IPS DF 6.9 (cell line): ENCODE results near the gene VPS4A.

Experiments used
- DNase-seq: peaks from one replicate; pipeline ENCODE4 v3.0.0-alpha.2; 2013; ENCODE audit warnings: low read depth, low spot score
- H3K27ac ChIP-seq: one replicate; pipeline ENCODE4 v1.5.1; 2013; ENCODE audit warnings: low read length, control low read depth
- H3K27me3 ChIP-seq: 2 replicates; pipeline ENCODE4 v1.6.1; 2013; ENCODE audit warnings: mild to moderate bottlenecking, low read length; ENCODE audit not compliant: control insufficient read depth, insufficient read depth
- H3K36me3 ChIP-seq: 2 replicates; pipeline ENCODE4 v1.6.1; 2013; ENCODE audit warnings: low read length; ENCODE audit not compliant: control insufficient read depth, insufficient read depth
- H3K4me1 ChIP-seq: 2 replicates; pipeline ENCODE4 v1.6.1; 2013; ENCODE audit warnings: low read length; ENCODE audit not compliant: control insufficient read depth, insufficient read depth
- H3K4me3 ChIP-seq: 2 replicates; pipeline ENCODE4 v1.5.1; 2013; ENCODE audit warnings: mild to moderate bottlenecking, low read length
- H3K9me3 ChIP-seq: 2 replicates; pipeline ENCODE4 v1.6.1; 2013; ENCODE audit warnings: low read length, inconsistent platforms; ENCODE audit not compliant: control insufficient read depth, insufficient read depth
- WGBS: extraction: QIAGEN DNeasy Blood & Tissue Kit; methylation state at CpG from one replicate; pipeline ENCODE4 v1.1.7; 2013; ENCODE audit warnings: mixed read lengths, missing lambda C conversion rate; ENCODE audit not compliant: insufficient read length, insufficient coverage; 5-methylcytosine and 5-hydroxymethylcytosine counted together

VPS4A gene

DNA sequence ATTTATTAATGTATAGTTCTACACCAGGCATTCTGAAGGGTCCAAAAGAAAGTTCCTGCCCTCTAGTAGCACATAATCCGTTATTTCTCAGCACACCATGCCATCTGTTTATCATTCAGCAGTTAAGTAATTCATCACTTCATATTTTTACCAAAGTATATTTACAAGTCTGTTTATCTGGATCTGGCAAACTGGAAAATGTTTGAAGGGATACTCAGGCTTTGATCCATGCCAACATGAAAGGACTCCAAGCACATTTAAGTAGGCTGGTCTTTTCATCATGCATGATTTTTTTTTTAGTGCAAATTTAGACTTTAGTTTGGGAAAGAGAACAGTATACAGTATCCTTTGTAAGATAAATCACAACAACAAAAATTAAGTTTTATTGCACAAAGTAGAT, 4.1 kb upstream of the VPS4A start:
- WGBS = no CpG with 5 or more reads among the region's 1 CpG
- H3K9me3 ChIP-seq = no peaks in the 10 kb centered on the region
- no peak overlapping the region for H3K4me3 ChIP-seq
- H3K4me1 ChIP-seq = peaks cover 2% of the 10 kb centered on the region
- no peak for DNase-seq
- H3K36me3 ChIP-seq = no peaks in the 10 kb centered on the region
- H3K27me3 ChIP-seq = no peaks in the 10 kb centered on the region
- no peak overlapping the region for H3K27ac ChIP-seq

DNA sequence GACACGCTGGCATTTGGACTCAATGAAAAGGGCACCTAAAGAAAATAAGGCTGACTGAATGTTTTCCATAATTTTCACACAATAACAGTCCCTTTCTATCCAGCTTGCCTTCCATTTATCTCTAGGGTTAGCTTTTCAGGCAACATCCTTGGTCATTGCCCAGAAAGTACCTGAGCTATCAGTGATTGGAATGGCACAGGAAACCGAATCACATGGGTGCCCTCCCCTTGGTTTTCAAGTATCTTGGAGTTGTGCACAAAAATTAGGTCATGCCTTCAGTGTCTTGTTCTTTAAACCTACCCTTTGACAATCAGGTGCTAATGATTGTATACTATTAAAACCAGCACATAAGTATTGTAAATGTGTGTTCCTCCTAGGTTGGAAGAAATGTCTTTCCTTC, 3.3 kb upstream of the VPS4A start:
- WGBS = no CpG with 5 or more reads among the region's 2 CpGs
- no peaks in the 10 kb centered on the region for H3K9me3 ChIP-seq
- no peak for DNase-seq
- no peaks in the 10 kb centered on the region for H3K27me3 ChIP-seq
- no peak overlapping the region for H3K27ac ChIP-seq
- H3K4me3 ChIP-seq = no peak overlapping the region
- H3K36me3 ChIP-seq = no peaks in the 10 kb centered on the region
- H3K4me1 ChIP-seq = peaks cover 2% of the 10 kb centered on the region

DNA sequence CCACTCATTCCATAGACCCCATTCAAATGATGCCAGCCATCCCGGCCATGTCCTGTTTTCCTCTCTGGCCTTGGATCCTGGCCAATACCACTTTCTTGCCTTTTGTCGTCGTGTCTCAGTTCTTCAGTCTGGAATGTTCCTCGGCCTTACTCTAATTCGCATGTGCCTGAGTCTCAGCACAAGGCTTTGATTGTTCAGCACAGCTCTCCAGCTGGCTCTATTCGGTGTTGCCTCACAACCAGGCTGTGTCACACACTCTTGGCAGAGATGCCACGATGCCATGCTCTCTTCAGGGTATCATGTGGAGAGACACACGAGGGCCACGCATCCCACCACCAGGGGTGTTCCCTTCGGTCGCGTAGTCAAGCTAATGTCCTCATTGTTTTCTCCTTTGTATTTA, 1.8 kb upstream of the VPS4A start:
- H3K9me3 ChIP-seq = no peaks in the 10 kb centered on the region
- no peaks in the 10 kb centered on the region for H3K36me3 ChIP-seq
- H3K4me3 ChIP-seq = no peak overlapping the region
- peaks cover 2% of the 10 kb centered on the region for H3K4me1 ChIP-seq
- no CpG with 5 or more reads among the region's 12 CpGs for WGBS
- no peak for DNase-seq
- H3K27me3 ChIP-seq = no peaks in the 10 kb centered on the region
- H3K27ac ChIP-seq = no peak overlapping the region

DNA sequence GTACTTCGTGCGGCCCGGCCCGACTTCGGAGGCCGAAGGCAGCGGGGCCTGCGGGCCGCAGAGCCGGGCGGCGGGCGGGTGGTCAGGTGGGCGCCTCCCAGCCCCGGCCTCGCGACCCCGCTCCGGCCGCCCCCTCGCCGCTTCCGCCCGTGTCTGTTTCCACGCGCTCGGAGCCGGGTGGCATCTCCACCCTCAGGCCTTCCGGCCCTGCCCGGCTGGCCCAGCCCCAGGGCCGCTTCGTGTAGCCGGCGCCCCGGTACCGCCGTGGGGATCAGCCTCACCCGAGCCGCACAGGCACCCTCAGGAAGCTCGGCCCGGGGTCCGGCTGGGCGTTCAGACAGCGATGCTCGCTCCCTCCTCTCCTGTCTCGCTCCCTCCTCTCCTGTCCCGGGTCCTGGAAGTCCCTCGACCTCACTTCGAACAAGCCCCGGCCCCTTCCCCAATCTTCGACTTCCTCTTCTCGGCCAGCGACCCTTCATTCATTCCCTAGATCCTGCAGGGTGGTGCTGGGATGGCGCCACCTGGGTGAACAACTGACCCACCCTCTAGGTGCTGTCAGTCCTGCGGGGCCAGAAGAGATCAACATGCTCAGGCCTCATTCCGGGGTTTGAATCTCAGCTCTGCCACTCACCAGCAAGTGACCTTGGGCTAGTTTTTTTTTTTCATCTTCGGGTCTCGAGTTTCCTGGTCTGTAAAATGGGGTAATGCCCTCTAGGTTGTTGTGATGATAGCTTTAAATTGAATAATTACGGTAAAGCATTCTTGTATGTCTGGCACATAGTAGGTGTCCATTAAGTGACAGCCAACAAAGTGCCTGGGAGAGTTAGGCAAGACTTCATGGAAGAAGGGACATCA, 610 bp downstream of the VPS4A start:
- Histone ChIP-seq H3K9me3 (no peaks in the 10 kb centered on the region), H3K4me1 (peaks cover 2% of the 10 kb centered on the region), H3K27me3 (no peaks in the 10 kb centered on the region), H3K4me3 (peak overlapping the region; percentile 95), H3K27ac (no peak overlapping the region), H3K36me3 (peaks cover 9% of the 10 kb centered on the region)
- no peak for DNase-seq
- no CpG with 5 or more reads among the region's 59 CpGs for WGBS

DNA sequence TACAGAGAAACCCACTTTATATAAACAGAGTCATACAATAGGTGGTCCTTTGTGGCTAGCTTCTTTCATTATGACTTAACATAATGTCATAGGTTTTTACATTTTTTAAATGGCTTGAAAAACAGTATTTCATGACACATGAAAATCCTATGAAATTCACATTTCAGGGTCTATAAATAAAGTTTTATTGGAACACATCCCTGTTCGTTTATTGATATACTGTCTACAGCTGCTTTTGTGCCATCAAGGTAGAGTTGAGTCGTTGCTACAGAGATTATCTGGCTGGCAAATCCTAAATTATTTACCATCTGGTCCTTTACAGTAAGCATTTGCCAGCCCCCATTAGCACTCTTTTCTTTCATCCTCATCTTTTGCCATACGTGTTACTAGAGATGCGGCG, 2.3 kb downstream of the VPS4A start:
- no CpG with 5 or more reads among the region's 5 CpGs for WGBS
- Histone ChIP-seq H3K4me1 (peaks cover 2% of the 10 kb centered on the region), H3K4me3 (no peak overlapping the region), H3K36me3 (peaks cover 12% of the 10 kb centered on the region), H3K27ac (no peak overlapping the region), H3K27me3 (no peaks in the 10 kb centered on the region), H3K9me3 (no peaks in the 10 kb centered on the region)
- DNase-seq = no peak

DNA sequence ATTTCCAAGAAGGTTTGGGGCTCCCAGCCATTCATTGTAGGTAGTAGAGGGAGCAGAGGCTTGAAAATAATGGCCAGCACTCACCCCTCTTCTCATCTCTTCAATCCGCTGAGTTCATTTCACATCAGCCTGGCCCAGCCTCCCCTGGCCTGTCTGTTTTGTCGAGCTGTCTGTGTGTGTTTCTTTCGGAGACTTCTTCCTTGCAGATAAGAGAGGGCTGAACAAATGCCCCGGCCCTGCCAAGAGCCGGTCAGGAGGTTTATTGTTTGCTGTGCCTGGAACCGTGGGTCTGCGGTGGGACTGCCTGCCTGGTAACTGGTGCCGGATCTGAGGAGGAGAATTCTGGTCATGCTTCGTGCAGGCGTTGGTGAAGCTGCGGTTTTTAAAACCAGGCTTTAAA, 3.4 kb downstream of the VPS4A start:
- no peak for DNase-seq
- Histone ChIP-seq H3K27ac (no peak overlapping the region), H3K4me3 (no peak overlapping the region), H3K36me3 (peaks cover 21% of the 10 kb centered on the region), H3K27me3 (no peaks in the 10 kb centered on the region), H3K4me1 (peaks cover 2% of the 10 kb centered on the region), H3K9me3 (no peaks in the 10 kb centered on the region)
- WGBS = no CpG with 5 or more reads among the region's 11 CpGs

DNA sequence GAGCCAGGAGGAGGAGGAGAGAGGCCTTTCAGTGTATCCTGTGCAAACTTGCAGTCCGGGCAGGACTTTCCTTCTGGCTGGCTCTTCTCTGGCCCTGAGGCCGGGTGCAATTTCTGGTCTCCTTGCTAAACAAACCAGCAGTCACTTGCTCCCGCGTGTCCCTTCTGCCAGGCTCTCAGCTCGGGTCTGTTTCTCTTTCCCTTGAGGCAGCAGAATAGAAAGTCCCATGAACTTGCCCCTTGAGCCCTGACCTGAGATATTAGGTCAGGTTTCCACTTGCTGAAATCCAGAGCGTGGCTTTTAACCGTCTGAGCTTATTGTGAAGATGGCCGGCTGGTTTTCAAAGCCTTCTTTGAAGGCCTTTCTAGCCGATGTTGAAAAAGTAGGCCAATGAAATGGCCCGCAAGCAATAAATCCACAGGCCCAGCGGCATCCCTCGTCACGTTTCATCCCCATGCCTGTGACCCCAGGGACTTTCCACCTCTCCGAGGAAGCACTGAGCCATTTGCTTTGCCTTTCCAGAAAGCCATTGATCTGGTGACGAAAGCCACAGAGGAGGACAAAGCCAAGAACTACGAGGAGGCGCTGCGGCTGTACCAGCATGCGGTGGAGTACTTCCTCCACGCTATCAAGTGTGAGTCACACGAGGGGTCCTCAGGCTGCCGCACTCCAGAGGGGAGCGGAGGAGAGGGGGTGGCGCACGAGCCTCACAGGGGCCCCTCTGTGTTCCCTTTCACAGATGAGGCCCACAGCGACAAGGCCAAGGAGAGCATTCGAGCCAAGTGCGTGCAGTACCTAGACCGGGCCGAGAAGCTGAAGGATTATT, 4.5 kb downstream of the VPS4A start:
- no peaks in the 10 kb centered on the region for H3K9me3 ChIP-seq
- DNase-seq = no peak
- H3K36me3 ChIP-seq = peaks cover 28% of the 10 kb centered on the region
- no peak overlapping the region for H3K4me3 ChIP-seq
- no peak overlapping the region for H3K27ac ChIP-seq
- H3K4me1 ChIP-seq = no peaks in the 10 kb centered on the region
- no peaks in the 10 kb centered on the region for H3K27me3 ChIP-seq
- WGBS = no CpG with 5 or more reads among the region's 30 CpGs

DNA sequence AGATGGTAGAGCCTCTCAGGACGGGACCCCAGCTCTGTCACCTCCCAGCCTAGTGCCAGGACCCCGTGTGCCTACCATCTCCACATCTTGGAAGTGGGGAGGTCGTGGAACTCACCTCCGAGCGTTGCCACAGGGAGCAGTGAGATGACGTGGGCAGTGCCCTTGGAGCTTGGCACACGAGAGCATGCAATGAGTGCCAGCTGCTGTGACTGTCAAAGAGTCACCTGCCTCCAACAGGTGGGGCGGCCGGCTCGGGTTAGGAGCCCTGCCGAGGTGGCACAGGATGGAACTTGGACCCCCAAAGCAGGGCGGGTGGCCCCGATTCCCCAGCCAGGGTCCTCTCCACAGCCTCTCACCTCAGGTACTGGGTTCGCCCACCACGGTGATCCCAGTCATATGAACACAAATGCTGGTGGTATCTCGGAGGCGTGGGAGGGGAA, 5.5 kb downstream of the VPS4A start:
- no peak for DNase-seq
- peaks cover 38% of the 10 kb centered on the region for H3K36me3 ChIP-seq
- WGBS = no CpG with 5 or more reads among the region's 17 CpGs

DNA sequence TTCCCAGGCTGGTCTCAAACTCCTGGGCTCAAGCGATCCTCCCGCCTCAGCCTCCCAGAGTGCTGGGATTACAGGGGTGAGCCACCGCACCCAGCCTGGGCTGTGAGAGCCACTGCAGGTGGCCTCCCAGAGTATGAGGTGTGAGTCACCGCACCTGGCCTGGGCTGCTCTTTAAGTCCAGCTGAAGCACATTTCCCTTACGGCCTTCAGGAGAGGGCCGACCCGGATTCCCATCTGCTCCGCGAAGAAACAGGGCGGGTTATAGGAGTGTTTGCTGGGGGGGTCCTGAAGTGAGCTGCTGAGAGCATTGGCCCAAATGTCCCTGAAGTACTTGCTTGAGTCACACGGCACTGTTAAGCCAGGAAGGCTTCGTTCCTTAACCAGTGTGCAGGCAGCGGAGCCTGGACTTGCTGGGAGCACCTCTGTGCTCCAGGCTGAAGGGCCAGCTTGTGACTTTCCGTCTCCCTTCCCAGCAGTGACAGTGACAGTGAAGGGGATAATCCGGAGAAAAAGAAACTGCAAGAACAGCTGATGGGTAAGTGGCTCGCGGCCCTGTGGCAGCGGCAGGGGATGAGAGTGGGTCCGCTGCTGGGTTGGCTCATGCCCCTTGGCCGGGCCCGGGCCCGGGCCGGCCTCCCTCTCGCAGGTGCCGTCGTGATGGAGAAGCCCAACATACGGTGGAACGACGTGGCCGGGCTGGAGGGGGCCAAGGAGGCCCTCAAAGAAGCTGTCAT, 7.2 kb downstream of the VPS4A start:
- H3K36me3 ChIP-seq = peaks cover 40% of the 10 kb centered on the region
- H3K4me1 ChIP-seq = no peaks in the 10 kb centered on the region
- no peaks in the 10 kb centered on the region for H3K9me3 ChIP-seq
- DNase-seq = no peak
- no peak overlapping the region for H3K4me3 ChIP-seq
- H3K27ac ChIP-seq = no peak overlapping the region
- no CpG with 5 or more reads among the region's 30 CpGs for WGBS
- no peaks in the 10 kb centered on the region for H3K27me3 ChIP-seq

More for the DNA sequence above, 5.5 kb downstream of the VPS4A start:
- Histone ChIP-seq H3K27me3 (no peaks in the 10 kb centered on the region), H3K4me1 (no peaks in the 10 kb centered on the region), H3K27ac (no peak overlapping the region), H3K4me3 (no peak overlapping the region), H3K9me3 (no peaks in the 10 kb centered on the region)

DNA sequence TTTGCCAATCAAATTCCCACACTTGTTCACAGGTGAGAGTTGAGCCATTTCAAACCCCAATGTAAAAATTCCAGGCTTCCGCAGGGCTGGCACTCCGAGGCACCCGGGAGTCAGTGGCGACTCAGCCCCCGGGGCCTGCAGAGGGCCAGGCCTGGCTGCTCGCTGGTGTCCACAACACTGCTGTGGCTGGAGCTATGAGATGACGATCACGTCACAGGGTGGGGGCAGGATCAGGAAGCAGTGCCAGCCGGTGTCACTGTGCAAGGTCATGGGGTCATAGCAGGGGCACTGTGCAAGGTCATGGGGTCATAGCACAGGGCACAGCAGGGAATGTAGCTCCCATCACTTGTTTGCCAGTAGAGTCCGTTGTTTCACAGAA, 7.8 kb downstream of the VPS4A start:
- Histone ChIP-seq H3K9me3 (no peaks in the 10 kb centered on the region), H3K27ac (no peak overlapping the region), H3K27me3 (no peaks in the 10 kb centered on the region), H3K36me3 (peaks cover 42% of the 10 kb centered on the region), H3K4me1 (no peaks in the 10 kb centered on the region), H3K4me3 (no peak overlapping the region)
- DNase-seq = no peak
- WGBS = no CpG with 5 or more reads among the region's 10 CpGs
